CD4-positive, alpha-beta T cell treated with Interleukin-6 at 100 ng/mL for 8 hours (primary cell): ENCODE results near the gene SBNO2.

Source experiments
- DNase-seq: peaks from one replicate; pipeline ENCODE4 v3.0.0-alpha.2; 2020; ENCODE audit warnings: mixed read lengths, low spot score

The SBNO2 gene

GRCh38 chr19:1073063-1073955 is 100.8 kb downstream of the SBNO2 start:
- DNase-seq, result no peak

GRCh38 chr19:1072371-1073015 is 101.6 kb downstream of the SBNO2 start:
- DNase-seq, result no peak

GRCh38 chr19:1070931-1071791 is 102.9 kb downstream of the SBNO2 start:
- DNase-seq, result no peak

- DNase-seq, result no peak
These were observed 103.5 kb downstream of the SBNO2 start for GRCh38 chr19:1070576-1070930.

GRCh38 chr19:1069009-1069779 is 104.9 kb downstream of the SBNO2 start:
- peak; percentile 84 for DNase-seq

- DNase-seq, result peak; percentile 83
These were observed 105.8 kb downstream of the SBNO2 start for GRCh38 chr19:1068009-1069001.

GRCh38 chr19:1067341-1067957 is 106.6 kb downstream of the SBNO2 start:
- DNase-seq, result no peak

GRCh38 chr19:1066748-1067340 is 107.2 kb downstream of the SBNO2 start, which contains the start of gene ARHGAP45:
ARHGAP45 (plus strand) TSS chr19:1067167; CDS start chr19:1067406, 239 bp downstream.
- DNase-seq, result peak; percentile 89

GRCh38 chr19:1066251-1066747 is 107.8 kb downstream of the SBNO2 start:
- no peak for DNase-seq

GRCh38 chr19:1065606-1066109 is 108.4 kb downstream of the SBNO2 start:
- no peak for DNase-seq

- DNase-seq, result peak; percentile 70
These were observed 109.1 kb downstream of the SBNO2 start for GRCh38 chr19:1064661-1065605.

- no peak for DNase-seq
These were observed 110.0 kb downstream of the SBNO2 start for GRCh38 chr19:1063909-1064660.

- DNase-seq, result no peak
These were observed 110.8 kb downstream of the SBNO2 start for GRCh38 chr19:1063030-1063908.

GRCh38 chr19:1062387-1063029 is 111.6 kb downstream of the SBNO2 start:
- no peak for DNase-seq

GRCh38 chr19:1061987-1062386 is 112.1 kb downstream of the SBNO2 start:
- DNase-seq, result no peak

GRCh38 chr19:1060689-1061088 is 113.4 kb downstream of the SBNO2 start:
- DNase-seq, result no peak
